HG03175 (cell line): Measurements from ENCODE around the gene SMYD3.

Experiments used
- ATAC-seq: cut with Tn5 transposase; IDR thresholded peaks from one replicate; pipeline ENCODE4 v1.9.1; 2021; ENCODE audit warnings: mild to moderate bottlenecking, moderate library complexity; ENCODE audit not compliant: unreplicated experiment

SMYD3 gene

GRCh38 chr1:246506674-246507481 is at the start of gene SMYD3:
SMYD3 (minus strand) TSS chr1:246507279.
- ATAC-seq, result peak; percentile 90

- ATAC-seq, result no peak
Measured at GRCh38 chr1:246554201-246554600, 47.1 kb upstream of the SMYD3 start.

DNA sequence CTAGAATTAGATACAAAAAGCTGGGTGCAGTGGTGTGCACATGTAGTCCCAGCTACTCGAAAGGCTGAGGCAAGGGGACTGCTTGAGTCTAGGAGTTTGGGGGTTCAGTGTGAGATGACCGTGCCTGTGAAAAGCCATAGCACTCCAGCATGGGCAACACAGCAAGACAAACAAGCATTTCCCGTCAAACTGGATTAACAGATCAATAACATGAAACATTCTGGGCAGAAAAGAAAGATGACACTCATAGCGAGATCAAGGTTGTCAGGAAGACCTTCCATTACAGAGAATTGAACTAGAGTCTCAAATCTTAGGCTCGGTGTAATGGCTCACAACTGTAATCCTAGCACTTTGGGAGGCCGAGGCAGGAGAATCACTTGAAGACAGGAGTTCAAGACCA is 45.0 kb upstream of the SMYD3 start:
- no peak for ATAC-seq

GRCh38 chr1:246550402-246550801 is 43.3 kb upstream of the SMYD3 start:
- ATAC-seq, result no peak

GRCh38 chr1:246549665-246550064 is 42.6 kb upstream of the SMYD3 start:
- no peak for ATAC-seq

GRCh38 chr1:246544001-246544400 is 36.9 kb upstream of the SMYD3 start:
- no peak for ATAC-seq

- ATAC-seq, result no peak
Measured at GRCh38 chr1:246540738-246541491, 33.8 kb upstream of the SMYD3 start.

DNA sequence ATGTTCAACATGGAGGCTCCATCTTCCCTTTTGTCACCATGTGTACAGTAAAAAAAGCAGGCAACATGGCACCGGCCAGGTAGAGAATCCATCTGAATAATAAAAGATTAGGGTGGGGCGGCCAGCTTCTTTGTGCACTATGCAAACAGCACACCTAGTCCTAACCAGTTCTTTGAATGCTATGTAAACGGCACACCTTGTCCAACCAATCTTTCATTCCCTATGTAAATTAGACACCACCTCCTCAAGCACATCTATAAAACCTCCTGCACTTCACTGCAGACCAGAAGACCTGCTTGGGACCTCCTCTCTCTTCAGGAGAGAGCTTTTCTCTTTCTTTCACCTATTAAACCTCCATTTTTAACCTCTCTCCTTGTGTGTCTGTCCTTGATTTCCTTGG is 30.8 kb upstream of the SMYD3 start:
- no peak for ATAC-seq

DNA sequence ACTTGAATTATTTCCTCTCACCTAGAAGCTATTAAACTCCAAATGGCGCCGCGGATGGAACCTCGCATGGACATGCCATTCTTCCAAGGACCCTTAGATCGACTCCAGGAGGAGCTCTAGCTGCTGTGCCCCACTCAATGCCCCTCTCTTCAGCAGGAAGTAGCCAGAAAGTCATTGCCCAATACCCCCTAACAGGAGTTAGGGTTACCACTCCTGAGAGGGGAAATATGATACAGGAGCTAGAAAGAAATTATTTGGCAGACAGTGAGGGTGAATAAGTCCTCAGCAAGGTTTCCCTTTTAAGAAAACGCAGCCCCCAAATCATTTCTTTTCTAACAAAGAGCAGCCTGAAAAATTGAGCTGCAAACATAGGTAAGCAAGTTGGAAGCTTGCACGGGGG is 30.4 kb upstream of the SMYD3 start:
- no peak for ATAC-seq

- ATAC-seq, result no peak
Measured at GRCh38 chr1:246534114-246534513, 27.0 kb upstream of the SMYD3 start.

- no peak for ATAC-seq
Measured at GRCh38 chr1:246533371-246533905, 26.4 kb upstream of the SMYD3 start.

- no peak for ATAC-seq
Measured at GRCh38 chr1:246532519-246532918, 25.4 kb upstream of the SMYD3 start.

GRCh38 chr1:246530482-246530881 is 23.4 kb upstream of the SMYD3 start:
- no peak for ATAC-seq

DNA sequence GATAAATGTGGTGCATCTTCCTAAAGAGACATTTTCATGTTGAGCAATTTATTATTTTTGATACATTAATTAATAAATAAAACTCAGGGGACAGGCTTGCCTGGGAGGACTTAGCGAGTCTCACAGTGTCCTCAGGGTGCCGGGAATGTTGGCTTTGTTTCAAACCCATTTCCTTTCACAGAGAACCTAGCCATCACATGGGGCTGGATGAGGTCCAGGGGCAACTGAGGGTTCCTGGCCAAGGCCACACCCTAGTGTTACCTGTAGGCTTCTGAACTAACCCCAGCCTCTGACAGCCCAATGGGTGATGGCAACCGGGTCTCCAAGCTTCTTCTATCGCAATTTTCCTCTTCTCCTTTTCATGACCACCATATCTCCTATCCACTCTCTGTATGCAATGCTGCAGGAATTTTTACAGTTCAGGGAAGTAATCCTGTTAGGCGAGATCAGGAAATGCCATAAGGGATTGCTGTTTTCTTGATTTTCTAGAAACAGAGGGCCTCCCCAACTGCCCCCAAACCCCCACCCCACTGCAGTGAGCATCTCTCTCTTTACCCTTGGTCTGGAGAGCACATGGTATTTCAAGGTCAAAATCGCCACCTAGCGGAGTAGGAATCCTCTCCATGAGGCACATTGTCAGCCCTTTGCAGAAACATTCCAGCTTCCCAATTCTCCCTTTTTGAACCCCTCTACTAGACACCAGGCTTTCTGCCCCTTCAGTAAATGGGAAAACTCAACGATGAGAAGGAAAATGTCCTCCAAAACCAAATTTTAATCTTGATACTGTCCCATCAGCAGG is 22.1 kb upstream of the SMYD3 start:
- ATAC-seq, result no peak

GRCh38 chr1:246527402-246528088 is 20.5 kb upstream of the SMYD3 start:
- ATAC-seq, result peak; percentile 89

DNA sequence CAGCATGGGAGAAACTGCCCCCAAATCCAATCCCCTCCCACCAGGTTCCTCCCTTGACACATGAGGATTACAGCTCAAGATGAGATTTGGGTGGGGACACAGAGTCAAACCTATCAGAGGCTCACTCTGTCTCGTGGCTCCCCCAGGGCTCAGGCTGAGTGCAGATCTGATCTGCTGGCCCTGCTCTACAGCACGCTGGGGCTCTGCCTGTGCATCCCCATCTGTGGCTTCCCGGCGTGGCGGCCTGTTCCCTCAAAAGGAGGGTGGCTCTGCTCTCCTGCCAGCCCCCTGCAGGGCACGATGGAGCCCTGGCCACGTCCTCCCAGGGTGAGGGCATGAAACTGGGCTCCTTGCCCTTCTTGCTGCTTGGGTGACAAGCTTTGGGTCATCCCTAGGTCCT is 19.8 kb upstream of the SMYD3 start:
- no peak for ATAC-seq

DNA sequence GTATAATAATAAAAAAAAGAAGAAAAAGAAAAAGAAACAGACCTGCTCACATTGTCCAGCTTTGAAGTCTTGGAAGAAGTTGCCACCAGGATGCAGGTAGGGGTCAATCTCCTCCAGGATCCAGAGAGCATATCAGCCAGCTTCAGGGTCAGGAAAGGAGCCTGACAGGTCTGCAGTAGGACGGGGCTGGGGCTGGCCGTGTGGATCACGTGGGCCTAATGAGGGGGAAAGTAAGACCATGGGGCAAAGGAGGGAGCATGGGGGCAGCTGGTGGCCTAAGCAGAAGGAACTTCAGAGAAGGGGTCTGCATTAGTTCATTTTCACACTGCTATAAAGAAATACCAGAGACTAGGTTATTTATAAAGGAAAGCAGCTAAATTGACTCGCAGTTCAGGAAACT is 19.3 kb upstream of the SMYD3 start:
- no peak for ATAC-seq

DNA sequence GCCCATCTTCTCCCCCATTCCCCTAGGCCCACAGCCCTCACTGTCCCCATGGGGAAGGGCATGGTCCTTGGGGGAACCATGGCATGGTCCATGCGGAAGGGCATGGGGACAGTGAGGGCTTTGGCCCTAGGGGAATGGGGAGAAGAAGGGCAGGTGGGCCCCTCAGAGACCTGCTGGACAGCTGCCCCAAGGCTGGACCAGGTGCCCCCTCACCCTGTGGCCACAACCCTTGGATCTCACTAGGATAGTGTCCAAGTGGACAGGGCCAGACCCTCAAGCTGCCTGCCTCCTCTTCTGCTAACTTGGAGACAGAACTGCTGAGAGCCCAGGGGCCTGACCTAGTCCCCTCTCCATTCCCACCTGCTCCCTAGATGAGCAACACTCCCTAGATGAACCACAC is 12.4 kb upstream of the SMYD3 start:
- no peak for ATAC-seq

GRCh38 chr1:246518456-246519205 is 11.6 kb upstream of the SMYD3 start:
- ATAC-seq, result no peak

GRCh38 chr1:246517391-246517790 is 10.3 kb upstream of the SMYD3 start:
- ATAC-seq, result no peak
